ENCODE measurements around the gene MAB21L4. TPM values are rescaled to one million over a fixed set of nuclear protein-coding genes. Genes with fewer than 3 reads are reported as not detected.

The MAB21L4 gene
- polyA plus RNA-seq (2012; ENCODE audit: missing spikeins) = not detected

GRCh38 chr2:240895656-240896388 is at the start of gene MAB21L4:
MAB21L4 (minus strand) TSS chr2:240896156; CDS start chr2:240895997, 159 bp downstream.
- TF ChIP-seq TAF1 (IDR thresholded peaks at IDR 0.05; ENCODE audit: borderline replicate concordance, low read depth, low read length) (no peak), POLR2AphosphoS5 (IDR thresholded peaks at IDR 0.05; ENCODE audit: low read depth, low read length) (no peak), POLR2A (IDR thresholded peaks at IDR 0.05; ENCODE audit: low read depth, low read length) (no peak)
- DNase-seq (ENCODE audit: insufficient read length) = no peak
- no peak for FAIRE-seq

GRCh38 chr2:240936106-240936505 is 40.1 kb upstream of the MAB21L4 start:
- DNase-seq (ENCODE audit: insufficient read length) = no peak
- FAIRE-seq = no peak
- TF ChIP-seq POLR2A (IDR thresholded peaks at IDR 0.05; ENCODE audit: low read depth, low read length) (no peak), POLR2AphosphoS5 (IDR thresholded peaks at IDR 0.05; ENCODE audit: low read depth, low read length) (no peak), TAF1 (IDR thresholded peaks at IDR 0.05; ENCODE audit: borderline replicate concordance, low read depth, low read length) (no peak)

- no peak for TF ChIP-seq POLR2A (IDR thresholded peaks at IDR 0.05; ENCODE audit: low read depth, low read length)
- FAIRE-seq = no peak
- no peak for DNase-seq (ENCODE audit: insufficient read length)
Measured at GRCh38 chr2:240935103-240935876, 39.3 kb upstream of the MAB21L4 start.

GRCh38 chr2:240934701-240935102 is 38.7 kb upstream of the MAB21L4 start:
- no peak for TF ChIP-seq POLR2AphosphoS5 (IDR thresholded peaks at IDR 0.05; ENCODE audit: low read depth, low read length)
- TF ChIP-seq POLR2A (IDR thresholded peaks at IDR 0.05; ENCODE audit: low read depth, low read length) = no peak
- TF ChIP-seq TAF1 (IDR thresholded peaks at IDR 0.05; ENCODE audit: borderline replicate concordance, low read depth, low read length) = no peak
- DNase-seq (ENCODE audit: insufficient read length) = no peak
- FAIRE-seq = no peak

GRCh38 chr2:240933966-240934700 is 38.2 kb upstream of the MAB21L4 start:
- FAIRE-seq = no peak

GRCh38 chr2:240933048-240933965 is 37.4 kb upstream of the MAB21L4 start:
- FAIRE-seq = no peak
- TF ChIP-seq POLR2AphosphoS5 (IDR thresholded peaks at IDR 0.05; ENCODE audit: low read depth, low read length) (no peak), POLR2A (IDR thresholded peaks at IDR 0.05; ENCODE audit: low read depth, low read length) (no peak), TAF1 (IDR thresholded peaks at IDR 0.05; ENCODE audit: borderline replicate concordance, low read depth, low read length) (no peak)

More at GRCh38 chr2:240933966-240934700, 38.2 kb upstream of the MAB21L4 start:
- TF ChIP-seq POLR2A (IDR thresholded peaks at IDR 0.05; ENCODE audit: low read depth, low read length) (no peak), TAF1 (IDR thresholded peaks at IDR 0.05; ENCODE audit: borderline replicate concordance, low read depth, low read length) (no peak), POLR2AphosphoS5 (IDR thresholded peaks at IDR 0.05; ENCODE audit: low read depth, low read length) (no peak)
- no peak for DNase-seq (ENCODE audit: insufficient read length)

GRCh38 chr2:240932724-240933047 is 36.7 kb upstream of the MAB21L4 start:
- DNase-seq (ENCODE audit: insufficient read length) = no peak
- no peak for TF ChIP-seq POLR2A (IDR thresholded peaks at IDR 0.05; ENCODE audit: low read depth, low read length)
- TF ChIP-seq TAF1 (IDR thresholded peaks at IDR 0.05; ENCODE audit: borderline replicate concordance, low read depth, low read length) = no peak
- TF ChIP-seq POLR2AphosphoS5 (IDR thresholded peaks at IDR 0.05; ENCODE audit: low read depth, low read length) = no peak
- FAIRE-seq = no peak

More at GRCh38 chr2:240933048-240933965, 37.4 kb upstream of the MAB21L4 start:
- DNase-seq (ENCODE audit: insufficient read length) = no peak

- DNase-seq (ENCODE audit: insufficient read length) = no peak
- FAIRE-seq = no peak
- no peak for TF ChIP-seq POLR2AphosphoS5 (IDR thresholded peaks at IDR 0.05; ENCODE audit: low read depth, low read length)
- TF ChIP-seq TAF1 (IDR thresholded peaks at IDR 0.05; ENCODE audit: borderline replicate concordance, low read depth, low read length) = no peak
- TF ChIP-seq POLR2A (IDR thresholded peaks at IDR 0.05; ENCODE audit: low read depth, low read length) = no peak
Measured at GRCh38 chr2:240932001-240932723, 36.2 kb upstream of the MAB21L4 start.

GRCh38 chr2:240931319-240931949 is 35.5 kb upstream of the MAB21L4 start:
- FAIRE-seq (no peak), DNase-seq (ENCODE audit: insufficient read length) (no peak)
- TF ChIP-seq POLR2AphosphoS5 (IDR thresholded peaks at IDR 0.05; ENCODE audit: low read depth, low read length) = no peak
- TF ChIP-seq TAF1 (IDR thresholded peaks at IDR 0.05; ENCODE audit: borderline replicate concordance, low read depth, low read length) = no peak
- no peak for TF ChIP-seq POLR2A (IDR thresholded peaks at IDR 0.05; ENCODE audit: low read depth, low read length)
